H1 (cell line): ENCODE measurements around the gene MX1. TPM values are rescaled to one million over a fixed set of nuclear protein-coding genes. Genes with fewer than 3 reads are reported as not detected.

Source experiments
- CTCF ChIA-PET: fragments of 300-600 bp; sonication (Branson Sonifier 250); formaldehyde crosslinking; loops from one replicate; lab custom pipeline; 2021; ENCODE audit not compliant: partially characterized antibody; lab: Charles Lee
- POLR2A ChIA-PET: fragments of 300-600 bp; sonication (Branson Sonifier 250); formaldehyde crosslinking; loops from one replicate; lab custom pipeline; 2021; ENCODE audit warnings: inconsistent platforms; ENCODE audit not compliant: partially characterized antibody; lab: Charles Lee
- DNase-seq, 2 experiments: peaks; one replicate each; pipeline versions ENCODE4 v3.0.0 to v3.0.0-alpha.2; 2010 to 2022; ENCODE audit warnings: low spot score in 2 of 2, low read depth in 1 of 2, mixed read lengths in 1 of 2
- FAIRE-seq: peaks from 2 replicates; lab custom pipeline; 2011; peaks lifted over from hg19 to GRCh38; lab: Jason Lieb, UNC
- H2AFZ ChIP-seq: 2 replicates; pipeline ENCODE4 v1.8.1; 2012; ENCODE audit warnings: low read length, inconsistent platforms
- H2AK5ac ChIP-seq: 2 replicates; pipeline ENCODE4 v1.6.1; 2013; ENCODE audit warnings: low read depth, low read length
- H2BK120ac ChIP-seq: replicated peaks from 2 replicates; pipeline ENCODE3; 2013; ENCODE audit warnings: low read depth, low read length, inconsistent platforms
- H2BK12ac ChIP-seq: 2 replicates; pipeline ENCODE4 v1.6.1; 2013; ENCODE audit warnings: low read depth, low read length
- H2BK15ac ChIP-seq: 2 replicates; pipeline ENCODE4 v1.6.1; 2013; ENCODE audit warnings: low read length
- H2BK20ac ChIP-seq: 2 replicates; pipeline ENCODE4 v1.6.1; 2013; ENCODE audit warnings: low read length
- H2BK5ac ChIP-seq: 2 replicates; pipeline ENCODE4 v1.6.1; 2013; ENCODE audit warnings: low read depth, low read length
- H3K14ac ChIP-seq: 2 replicates; pipeline ENCODE4 v1.6.1; 2013; ENCODE audit warnings: inconsistent platforms; ENCODE audit not compliant: insufficient read length
- H3K18ac ChIP-seq: 2 replicates; pipeline ENCODE4 v1.6.1; 2013; ENCODE audit warnings: low read length; ENCODE audit errors: extremely low read depth
- H3K23ac ChIP-seq: 2 replicates; pipeline ENCODE4 v1.6.1; 2013; ENCODE audit warnings: inconsistent platforms; ENCODE audit not compliant: insufficient read length
- H3K23me2 ChIP-seq: 2 replicates; pipeline ENCODE4 v1.6.1; 2013; ENCODE audit warnings: low read depth, low read length
- H3K27ac ChIP-seq: 2 replicates; pipeline ENCODE4 v1.6.1; 2011; ENCODE audit warnings: low read depth, low read length, inconsistent platforms
- H3K27me3 ChIP-seq, 4 experiments: replicated peaks in 1 of 4; 1 replicate in 1 of 4; 2 replicates in 3 of 4; pipeline versions ENCODE4 v1.6.1 to v1.8.1; 2011 to 2013; ENCODE audit warnings: low read length in 3 of 4, mild to moderate bottlenecking in 3 of 4, inconsistent platforms in 2 of 4, mixed read lengths in 2 of 4, moderate library complexity in 1 of 4; ENCODE audit not compliant: control insufficient read depth in 3 of 4, insufficient read depth in 3 of 4; ENCODE audit errors: extremely low read depth in 1 of 4
- H3K36me3 ChIP-seq, 4 experiments: 2 replicates each; pipeline versions ENCODE4 v1.6.1 to v1.8.1; 2011 to 2013; ENCODE audit warnings: mild to moderate bottlenecking in 4 of 4, low read length in 3 of 4, moderate library complexity in 2 of 4, control low read depth in 1 of 4, inconsistent platforms in 1 of 4; ENCODE audit not compliant: insufficient read depth in 4 of 4, control insufficient read depth in 2 of 4
- H3K4ac ChIP-seq: replicated peaks from 2 replicates; pipeline ENCODE3; 2013; ENCODE audit warnings: low read length, low read depth, mixed read lengths, inconsistent platforms; ENCODE audit not compliant: insufficient read length
- H3K4me1 ChIP-seq, 4 experiments: replicated peaks in 1 of 4; 1 replicate in 1 of 4; 2 replicates in 3 of 4; pipeline versions ENCODE4 v1.6.1 to v1.8.1; 2011 to 2013; ENCODE audit warnings: low read length in 3 of 4, inconsistent platforms in 2 of 4, mixed read lengths in 1 of 4; ENCODE audit not compliant: insufficient read depth in 4 of 4, control insufficient read depth in 3 of 4
- H3K4me2 ChIP-seq, 2 experiments: 2 replicates each; pipeline versions ENCODE4 v1.6.1 to v1.8.1; 2011 to 2013; ENCODE audit warnings: low read depth in 2 of 2, low read length in 2 of 2, control low read depth in 1 of 2, inconsistent platforms in 1 of 2, mild to moderate bottlenecking in 1 of 2; ENCODE audit not compliant: insufficient read depth in 1 of 2
- H3K4me3 ChIP-seq, 4 experiments: fragments of 200-600, 300-600 bp in 1 of 4; sonication (generic), shearing (Covaris generic), sonication (Bioruptor Twin) in 1 of 4; 2 replicates each; pipeline versions ENCODE4 v1.5.1 to v1.8.1; 2011 to 2016; ENCODE audit warnings: low read length in 4 of 4, low read depth in 3 of 4, control low read depth in 2 of 4, inconsistent platforms in 2 of 4, mild to moderate bottlenecking in 2 of 4, mixed read lengths in 1 of 4, moderate library complexity in 1 of 4; ENCODE audit not compliant: insufficient read depth in 2 of 4; ENCODE audit errors: extremely low read depth in 1 of 4
- H3K56ac ChIP-seq: replicated peaks from 2 replicates; pipeline ENCODE3; 2013; ENCODE audit warnings: low read depth, mild to moderate bottlenecking, mixed read lengths, low read length, inconsistent platforms; ENCODE audit not compliant: insufficient read length
- H3K79me1 ChIP-seq: 2 replicates; pipeline ENCODE4 v1.6.1; 2013; ENCODE audit warnings: low read depth, low read length, control low read depth
- H3K79me2 ChIP-seq, 2 experiments: 2 replicates each; pipeline versions ENCODE4 v1.6.1 to v1.8.1; 2012 to 2013; ENCODE audit warnings: low read length in 2 of 2, mild to moderate bottlenecking in 2 of 2, inconsistent platforms in 1 of 2; ENCODE audit not compliant: insufficient read depth in 2 of 2, control insufficient read depth in 1 of 2
- H3K9ac ChIP-seq, 4 experiments: replicated peaks in 1 of 4; 1 replicate in 1 of 4; 2 replicates in 3 of 4; pipeline versions ENCODE4 v1.6.1 to v1.8.1; 2011 to 2013; ENCODE audit warnings: low read depth in 3 of 4, low read length in 3 of 4, control low read depth in 2 of 4, mild to moderate bottlenecking in 2 of 4, moderate library complexity in 2 of 4, inconsistent platforms in 1 of 4; ENCODE audit errors: extremely low read depth in 1 of 4
- H3K9me3 ChIP-seq, 2 experiments: 2 replicates each; pipeline versions ENCODE4 v1.6.1 to v1.8.1; 2012 to 2013; ENCODE audit warnings: mild to moderate bottlenecking in 2 of 2, moderate library complexity in 2 of 2, control low read depth in 1 of 2, inconsistent platforms in 1 of 2, low read depth in 1 of 2, low read length in 1 of 2, mixed read lengths in 1 of 2; ENCODE audit not compliant: insufficient read depth in 2 of 2
- H4K20me1 ChIP-seq, 2 experiments: replicated peaks in 1 of 2; 2 replicates each; pipeline versions ENCODE3 to v1.8.1; 2011 to 2013; ENCODE audit warnings: inconsistent platforms in 2 of 2, low read length in 2 of 2, mild to moderate bottlenecking in 1 of 2; ENCODE audit not compliant: insufficient read depth in 2 of 2, control insufficient read depth in 1 of 2
- H4K5ac ChIP-seq: 2 replicates; pipeline ENCODE4 v1.6.1; 2013; ENCODE audit warnings: low read length, low read depth, mixed read lengths, inconsistent platforms; ENCODE audit not compliant: insufficient read length
- H4K8ac ChIP-seq: 2 replicates; pipeline ENCODE4 v1.8.0; 2013; ENCODE audit warnings: mild to moderate bottlenecking, moderate library complexity, low read length, inconsistent platforms; ENCODE audit not compliant: insufficient read depth; ENCODE audit errors: extremely low read depth
- H4K91ac ChIP-seq: replicated peaks from 2 replicates; pipeline ENCODE3; 2013; ENCODE audit warnings: low read length, mixed read lengths, inconsistent platforms; ENCODE audit not compliant: insufficient read length
- BRCA1 ChIP-seq: IDR thresholded peaks from 2 replicates; pipeline ENCODE4 v1.6.1; 2012; ENCODE audit warnings: low read depth, low read length, improper control_type of control experiment
- CBX5 ChIP-seq: fragments of 300-800, 300-1000 bp; sonication (generic); IDR thresholded peaks from 2 replicates; pipeline ENCODE4 v1.7.1; 2016; ENCODE audit warnings: antibody characterized with exemption, low read length, low read depth
- GTF2F1 ChIP-seq: IDR thresholded peaks from 2 replicates; pipeline ENCODE4 v1.6.1; 2012; ENCODE audit warnings: low read depth, low read length, improper control_type of control experiment, borderline replicate concordance
- WGBS, 2 experiments: shearing (Covaris generic) in 1 of 2; methylation state at CpG; one replicate each; pipeline versions ENCODE4 v1.1.6 to v1.1.7; 2013 to 2015; ENCODE audit warnings: low lambda C conversion rate in 2 of 2, mixed read lengths in 2 of 2, inconsistent platforms in 1 of 2, low coverage in 1 of 2, missing lambda C conversion rate in 1 of 2; ENCODE audit not compliant: insufficient replicate concordance in 2 of 2, insufficient coverage in 1 of 2, insufficient read length in 1 of 2; ENCODE audit errors: extremely low coverage in 1 of 2, missing lambda C conversion rate in 1 of 2; 5-methylcytosine and 5-hydroxymethylcytosine counted together
- polyA plus RNA-seq, 7 experiments: library from polyadenylated mRNA; depleted of rRNA in 3 of 7; stranded (reverse) in 5 of 7; unstranded in 2 of 7; fragments of >200 nt in 5 of 7; fragments of 200-250 nt in 2 of 7; gene quantifications; 1 replicate in 5 of 7; 2 replicates in 1 of 7; 4 replicates in 1 of 7; pipeline versions ENCODE4 v1.2.1 to v1.2.3, GENCODE V29; 2011 to 2013; ENCODE audit warnings: missing spikeins in 2 of 7, mixed read lengths in 2 of 7
- total RNA-seq: library from RNA; stranded (reverse); fragmentation: NEBNext Ultra II Directional; extraction: Animal tissue kit (Norgen Biotek cat#: 25700); gene quantifications from 2 replicates; pipeline ENCODE4 v1.2.1, GENCODE V29; 2021
- TF ChIP-seq, protein P1 (sequence below): IDR thresholded peaks from 2 replicates; pipeline ENCODE4 v1.6.1; 2011; ENCODE audit warnings: low read depth, mild to moderate bottlenecking, low read length; ENCODE audit not compliant: insufficient read depth

Gene MX1
- total and polyA plus RNA-seq, 2 of the 8 experiments (the other 6 are each of a cell fraction or from before 2014, with no cell fraction given) = 3.8 to 5.7 TPM

DNA sequence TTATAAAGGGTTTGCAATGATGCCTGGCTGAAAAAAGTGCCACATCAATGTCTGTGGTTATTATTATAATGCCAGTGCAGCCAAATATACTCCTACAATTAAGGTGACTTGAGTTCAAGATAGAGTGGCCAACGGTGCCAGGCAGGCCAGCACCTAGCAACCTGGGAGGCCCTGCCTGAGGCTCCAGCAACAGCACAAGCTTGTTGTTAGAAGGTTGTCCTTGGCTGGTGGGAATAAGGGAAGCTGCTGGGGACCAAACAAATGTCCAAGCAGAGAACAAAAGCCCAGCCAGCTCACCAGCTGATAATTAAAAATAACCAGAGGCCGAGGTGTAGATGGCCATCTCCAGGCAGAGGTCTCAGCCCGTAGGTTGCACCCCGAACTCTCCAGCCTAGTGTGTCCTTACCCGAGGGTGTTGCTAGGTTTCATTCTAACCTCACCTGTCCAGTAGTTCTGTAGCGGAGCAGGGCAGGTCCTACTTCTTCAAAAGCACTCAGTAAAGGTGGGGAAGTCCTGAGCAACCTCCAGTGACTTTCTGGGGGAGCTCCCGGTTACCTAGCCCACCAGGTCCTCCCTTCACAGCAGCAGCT, 80.1 kb downstream of the MX1 start:
- H3K18ac ChIP-seq = peak overlapping the region; percentile 96
- H3K23ac ChIP-seq = no peak overlapping the region
- peak overlapping the region; percentile 66; the same call in 1 of the 2 replicates for H2BK20ac ChIP-seq
- H4K20me1 ChIP-seq = no peaks in the 10 kb centered on the region
- peak overlapping the region; percentile 62 to 80 (median 72); a peak in 7 of 8 replicates for H3K4me3 ChIP-seq
- H3K4ac ChIP-seq = no peak overlapping the region
- no peaks in the 10 kb centered on the region for H3K79me2 ChIP-seq
- H3K79me1 ChIP-seq = peaks cover 7% of the 10 kb centered on the region
- H2AFZ ChIP-seq = no peak overlapping the region
- no peak overlapping the region for H4K5ac ChIP-seq
- no peak overlapping the region for H3K9ac ChIP-seq
- H2BK12ac ChIP-seq = peak overlapping the region; percentile 84; the same call in 1 of the 2 replicates
- no peak overlapping the region for H2BK5ac ChIP-seq
- H3K27me3 ChIP-seq = peaks cover 5 to 45% (median 36%) of the 10 kb centered on the region in 4 experiments
- no peak overlapping the region for H2BK120ac ChIP-seq
- H3K36me3 ChIP-seq = no peaks in the 10 kb centered on the region
- peak overlapping the region; percentile 86; the same call in 1 of the 2 replicates for H4K8ac ChIP-seq
- no peak overlapping the region for H3K27ac ChIP-seq
- POLR2A ChIA-PET = interaction anchor here (0.8 to 1.4 kb wide), 3 partner anchors 12 to 34 kb away, joined by 3 to 6 read pairs (median 4); no protein-coding TSS in a partner anchor
- DNase-seq (no peak), FAIRE-seq (no peak)
- CTCF ChIA-PET = interaction anchor here (1.0 to 2.1 kb wide), 3 partner anchors 46 to 222 kb away, joined by 3 to 8 read pairs (median 3); no protein-coding TSS in a partner anchor
- H3K4me1 ChIP-seq = peaks cover 0 to 16% (median 6%) of the 10 kb centered on the region in 4 experiments; a peak in 5 of 7 replicates
- 85% methylated on average over 6 of the region's 7 CpGs; no CpG with 5 or more reads in 1 of the 2 experiments for WGBS, 2 experiments
- no peak overlapping the region for H3K14ac ChIP-seq
- no peak overlapping the region for H3K56ac ChIP-seq
- 0 out of 2 replicates have a peak overlapping the region, but pooled peaks have one; percentile 83 for H2BK15ac ChIP-seq
- peak overlapping the region; percentile 89; the same call in 1 of the 2 replicates for H2AK5ac ChIP-seq
- H4K91ac ChIP-seq = no peak overlapping the region
- peak overlapping the region; percentile 83 to 95 for H3K4me2 ChIP-seq
- H3K9me3 ChIP-seq = no peaks in the 10 kb centered on the region
- H3K23me2 ChIP-seq = peaks cover 17% of the 10 kb centered on the region
- TF ChIP-seq, protein P1, sequence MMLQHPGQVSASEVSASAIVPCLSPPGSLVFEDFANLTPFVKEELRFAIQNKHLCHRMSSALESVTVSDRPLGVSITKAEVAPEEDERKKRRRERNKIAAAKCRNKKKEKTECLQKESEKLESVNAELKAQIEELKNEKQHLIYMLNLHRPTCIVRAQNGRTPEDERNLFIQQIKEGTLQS = no peak
- no peak for TF ChIP-seq BRCA1
- no peak for TF ChIP-seq GTF2F1
- TF ChIP-seq CBX5 = no peak
